ENCODE measurements around the gene EPB41L4B.

The EPB41L4B gene

GRCh38 chr9:109316207-109316640 is 4.6 kb downstream of the EPB41L4B start:
- CTCF ChIA-PET: interaction anchor here (1.3 kb wide), 1 partner anchor 9 kb away, joined by 3 read pairs; no protein-coding TSS in a partner anchor
- H3K4me1 Mint-ChIP-seq: peaks cover 7% of the 10 kb centered on the region
- H3K9me3 Mint-ChIP-seq: no peaks in the 10 kb centered on the region
- peaks cover 86% of the 10 kb centered on the region for H3K27me3 Mint-ChIP-seq
- no peak overlapping the region for H3K27ac Mint-ChIP-seq
- H3K36me3 Mint-ChIP-seq: no peaks in the 10 kb centered on the region
- H3K4me3 Mint-ChIP-seq: no peak overlapping the region
- no peak for DNase-seq

GRCh38 chr9:109315480-109316206 is 5.2 kb downstream of the EPB41L4B start:
- H3K4me1 Mint-ChIP-seq: peaks cover 4% of the 10 kb centered on the region
- H3K27me3 Mint-ChIP-seq: peaks cover 83% of the 10 kb centered on the region
- no peak overlapping the region for H3K27ac Mint-ChIP-seq
- no peak overlapping the region for H3K4me3 Mint-ChIP-seq
- no peaks in the 10 kb centered on the region for H3K9me3 Mint-ChIP-seq
- DNase-seq: no peak
- no peaks in the 10 kb centered on the region for H3K36me3 Mint-ChIP-seq
- CTCF ChIA-PET: no interaction called here

GRCh38 chr9:109314011-109314531 is 6.8 kb downstream of the EPB41L4B start:
- no peak for DNase-seq

DNA sequence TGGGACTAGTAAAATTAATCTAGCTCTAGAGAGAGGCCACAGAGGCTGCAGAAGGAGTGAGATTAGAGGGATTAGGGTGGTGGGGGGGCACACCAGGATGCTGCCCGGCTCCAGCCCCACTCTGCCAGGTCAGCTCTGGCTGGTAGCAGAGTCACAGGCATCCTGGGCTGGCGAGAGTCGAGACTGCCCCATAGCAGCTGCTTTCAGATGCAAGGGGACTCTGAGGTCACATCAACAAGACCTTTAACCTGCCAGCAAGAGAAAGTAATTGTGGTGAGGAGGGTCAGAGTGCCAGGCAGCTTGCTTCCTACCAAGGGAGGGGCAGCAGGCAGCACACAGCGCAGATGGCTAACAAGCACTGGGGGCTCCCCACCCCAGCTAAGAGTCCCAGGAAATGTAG is 7.5 kb downstream of the EPB41L4B start:
- CTCF ChIA-PET: no interaction called here
- Mint-ChIP-seq H3K9me3 (no peaks in the 10 kb centered on the region), H3K4me1 (no peaks in the 10 kb centered on the region)

More at GRCh38 chr9:109314011-109314531, 6.8 kb downstream of the EPB41L4B start:
- CTCF ChIA-PET: no interaction called here
- H3K27me3 Mint-ChIP-seq: peaks cover 73% of the 10 kb centered on the region
- H3K9me3 Mint-ChIP-seq: no peaks in the 10 kb centered on the region
- no peak overlapping the region for H3K27ac Mint-ChIP-seq
- no peak overlapping the region for H3K4me3 Mint-ChIP-seq
- no peaks in the 10 kb centered on the region for H3K4me1 Mint-ChIP-seq
- no peaks in the 10 kb centered on the region for H3K36me3 Mint-ChIP-seq

DNA sequence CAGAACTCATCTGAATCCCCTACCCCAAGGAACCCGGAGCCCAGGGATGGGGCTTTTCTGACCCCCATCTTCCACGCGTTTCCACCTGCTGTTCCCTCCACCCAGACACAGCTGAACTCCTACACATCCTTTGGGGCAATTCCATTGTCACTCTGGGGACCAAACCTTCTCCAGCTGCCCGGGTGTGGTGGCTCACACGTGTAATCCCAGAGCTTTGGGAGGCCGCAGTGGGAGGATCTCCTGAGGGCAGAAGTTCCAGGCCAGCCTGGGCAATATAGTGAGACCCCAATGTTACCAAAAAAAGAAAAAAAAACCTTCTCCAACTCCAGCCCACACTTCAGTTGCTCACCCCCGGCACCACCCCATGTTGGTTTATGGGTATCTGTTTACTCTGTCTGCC is 8.1 kb downstream of the EPB41L4B start:
- no peaks in the 10 kb centered on the region for H3K9me3 Mint-ChIP-seq
- no peaks in the 10 kb centered on the region for H3K36me3 Mint-ChIP-seq
- CTCF ChIA-PET: no interaction called here
- H3K4me3 Mint-ChIP-seq: no peak overlapping the region
- peaks cover 63% of the 10 kb centered on the region for H3K27me3 Mint-ChIP-seq
- no peaks in the 10 kb centered on the region for H3K4me1 Mint-ChIP-seq
- no peak overlapping the region for H3K27ac Mint-ChIP-seq
- DNase-seq: no peak

More for the DNA sequence above, 7.5 kb downstream of the EPB41L4B start:
- DNase-seq: no peak
- H3K36me3 Mint-ChIP-seq: no peaks in the 10 kb centered on the region
- peaks cover 66% of the 10 kb centered on the region for H3K27me3 Mint-ChIP-seq
- no peak overlapping the region for H3K4me3 Mint-ChIP-seq
- no peak overlapping the region for H3K27ac Mint-ChIP-seq

DNA sequence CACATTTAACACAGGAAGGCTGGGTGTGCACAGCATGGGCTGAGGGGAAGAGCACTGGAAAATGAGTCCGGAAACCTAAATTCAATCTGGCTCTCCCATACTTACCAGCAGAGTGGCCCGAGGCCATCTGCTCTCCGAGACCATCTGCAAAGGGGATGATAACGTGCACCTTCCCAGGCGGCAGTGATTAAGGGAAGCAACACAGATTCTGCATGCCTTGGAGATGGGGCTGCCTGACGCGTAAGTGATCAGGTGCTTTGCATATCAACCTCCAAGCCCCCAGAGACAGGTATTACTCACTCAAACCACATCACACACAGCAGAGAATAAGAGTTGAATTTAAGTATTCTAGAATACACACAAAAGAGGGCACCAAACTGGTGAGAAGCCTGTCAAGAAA is 9.1 kb downstream of the EPB41L4B start:
- CTCF ChIA-PET: no interaction called here
- DNase-seq: no peak
- Mint-ChIP-seq H3K4me3 (no peak overlapping the region), H3K4me1 (no peaks in the 10 kb centered on the region), H3K27me3 (peaks cover 54% of the 10 kb centered on the region), H3K36me3 (no peaks in the 10 kb centered on the region), H3K27ac (no peak overlapping the region), H3K9me3 (no peaks in the 10 kb centered on the region)

GRCh38 chr9:109311286-109311685 is 9.6 kb downstream of the EPB41L4B start:
- DNase-seq: no peak
- CTCF ChIA-PET: no interaction called here
- Mint-ChIP-seq H3K9me3 (no peaks in the 10 kb centered on the region), H3K36me3 (no peaks in the 10 kb centered on the region), H3K27me3 (peaks cover 50% of the 10 kb centered on the region), H3K27ac (no peak overlapping the region), H3K4me1 (no peaks in the 10 kb centered on the region), H3K4me3 (no peak overlapping the region)

DNA sequence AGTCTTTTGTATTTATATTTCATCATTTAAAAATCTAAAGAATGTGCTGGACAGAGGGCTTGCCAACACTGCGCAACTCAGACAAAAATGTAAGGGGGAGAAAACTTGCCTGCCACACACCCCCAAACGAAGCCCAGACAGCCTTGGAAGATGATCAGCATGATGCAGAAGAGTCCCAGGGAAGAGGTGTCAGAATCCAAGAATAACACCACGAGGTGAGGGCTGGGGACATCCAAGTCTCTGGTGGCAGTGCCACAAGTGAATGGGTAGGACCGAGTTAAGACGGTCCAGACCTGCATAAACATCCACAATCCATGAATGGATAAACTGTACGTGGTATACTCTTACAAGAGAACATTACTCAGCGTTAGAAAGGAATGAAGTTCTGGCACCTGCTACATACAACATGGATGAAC is 10.4 kb downstream of the EPB41L4B start:
- Mint-ChIP-seq H3K36me3 (no peaks in the 10 kb centered on the region), H3K27ac (no peak overlapping the region), H3K9me3 (no peaks in the 10 kb centered on the region), H3K27me3 (peaks cover 42% of the 10 kb centered on the region), H3K4me3 (no peak overlapping the region), H3K4me1 (no peaks in the 10 kb centered on the region)
- CTCF ChIA-PET: no interaction called here
- no peak for DNase-seq

DNA sequence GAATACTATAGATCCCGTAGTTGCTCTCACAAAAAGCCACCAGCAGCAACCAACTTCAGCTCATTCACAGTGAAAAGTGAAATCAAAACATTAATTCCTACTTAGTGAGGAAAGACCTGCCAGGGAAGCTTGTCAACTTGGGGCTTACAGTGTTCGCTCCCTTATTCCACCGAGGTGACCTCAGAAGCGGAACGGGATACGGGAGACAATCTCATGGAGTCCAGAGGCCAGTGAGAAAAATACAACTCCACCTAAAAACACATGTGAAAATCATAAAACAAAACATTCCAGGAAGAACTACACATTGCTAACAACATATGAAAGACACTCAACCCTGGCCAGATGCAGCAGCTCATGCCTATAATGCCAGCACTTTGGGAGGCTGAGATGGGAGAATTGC is 11.6 kb downstream of the EPB41L4B start:
- no peaks in the 10 kb centered on the region for H3K4me1 Mint-ChIP-seq
- no peak overlapping the region for H3K4me3 Mint-ChIP-seq
- H3K27me3 Mint-ChIP-seq: peaks cover 30% of the 10 kb centered on the region
- no peaks in the 10 kb centered on the region for H3K36me3 Mint-ChIP-seq
- no peak for DNase-seq
- no peak overlapping the region for H3K27ac Mint-ChIP-seq
- CTCF ChIA-PET: no interaction called here
- H3K9me3 Mint-ChIP-seq: no peaks in the 10 kb centered on the region

DNA sequence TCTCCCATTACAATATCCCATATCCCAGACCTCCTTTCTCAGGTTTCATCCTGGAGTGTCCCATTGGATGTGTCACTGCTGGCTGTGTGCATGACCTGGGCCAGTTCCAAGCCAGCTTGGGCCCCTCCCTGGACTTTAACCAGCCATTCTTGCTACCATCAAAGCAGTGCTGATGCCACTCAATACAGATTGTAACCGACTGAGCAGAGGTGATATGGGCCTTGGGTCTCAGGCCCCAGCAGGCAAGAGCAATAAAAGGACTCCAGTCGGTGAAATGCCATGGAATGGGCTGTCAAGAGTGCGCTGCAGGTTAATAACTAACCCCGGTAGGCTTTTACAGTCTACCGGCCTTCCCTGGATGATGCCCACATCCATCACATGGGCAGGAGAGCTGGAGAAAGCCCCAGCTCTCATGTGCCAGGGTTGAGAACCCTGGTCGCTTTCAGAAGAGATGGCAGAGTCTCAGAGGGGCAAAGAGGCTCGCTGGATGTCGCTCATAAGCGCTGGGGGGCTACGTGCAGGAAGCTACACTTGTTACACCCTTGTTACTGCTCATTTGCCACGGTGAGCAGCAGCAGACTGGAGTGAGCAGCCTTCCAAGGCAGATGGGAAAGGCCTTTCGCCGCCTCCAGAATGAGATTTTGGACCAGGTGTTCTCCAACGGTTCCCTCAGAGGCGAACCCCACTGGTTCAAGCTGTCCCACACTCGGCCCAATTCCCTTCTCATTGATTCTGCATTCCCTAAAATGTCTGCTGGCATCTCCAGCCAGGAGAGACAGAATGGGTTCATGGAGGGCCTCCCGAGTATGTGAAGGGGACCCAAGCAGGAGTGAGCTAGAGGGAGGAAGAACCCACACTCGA is 13.2 kb downstream of the EPB41L4B start:
- no peak overlapping the region for H3K4me3 Mint-ChIP-seq
- H3K27me3 Mint-ChIP-seq: peaks cover 23% of the 10 kb centered on the region
- DNase-seq: no peak
- H3K27ac Mint-ChIP-seq: no peak overlapping the region
- no peaks in the 10 kb centered on the region for H3K36me3 Mint-ChIP-seq
- H3K9me3 Mint-ChIP-seq: no peaks in the 10 kb centered on the region
- CTCF ChIA-PET: interaction anchor here (0.6 to 1.8 kb wide), 4 partner anchors 9 to 112 kb away, joined by 3 to 7 read pairs (median 3); no protein-coding TSS in a partner anchor
- no peaks in the 10 kb centered on the region for H3K4me1 Mint-ChIP-seq

DNA sequence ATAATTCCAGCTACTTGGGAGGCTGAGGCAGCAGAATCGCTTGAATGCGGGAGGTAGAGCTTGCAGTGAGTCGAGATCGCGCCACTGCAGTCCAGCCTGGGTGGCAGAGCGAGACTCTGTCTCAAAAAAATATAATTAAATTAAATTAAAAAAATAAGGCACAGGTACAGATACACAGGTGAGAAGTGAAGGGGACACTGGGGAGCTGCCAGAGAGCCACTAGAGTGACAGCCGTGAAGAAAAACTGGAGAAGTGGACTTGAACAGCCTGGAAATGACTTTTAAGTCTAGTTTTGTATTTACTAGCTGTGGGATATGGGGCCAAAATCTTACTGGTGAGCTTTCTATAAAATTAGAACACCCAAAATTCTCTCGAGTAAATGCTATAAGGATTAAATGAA is 15.1 kb downstream of the EPB41L4B start:
- H3K36me3 Mint-ChIP-seq: no peaks in the 10 kb centered on the region
- no peak for DNase-seq
- no peaks in the 10 kb centered on the region for H3K4me1 Mint-ChIP-seq
- H3K27ac Mint-ChIP-seq: no peak overlapping the region
- CTCF ChIA-PET: interaction anchor here (1.8 kb wide), 1 partner anchor 13 kb away, joined by 7 read pairs; no protein-coding TSS in a partner anchor
- H3K9me3 Mint-ChIP-seq: no peaks in the 10 kb centered on the region
- H3K27me3 Mint-ChIP-seq: peaks cover 19% of the 10 kb centered on the region
- no peak overlapping the region for H3K4me3 Mint-ChIP-seq

DNA sequence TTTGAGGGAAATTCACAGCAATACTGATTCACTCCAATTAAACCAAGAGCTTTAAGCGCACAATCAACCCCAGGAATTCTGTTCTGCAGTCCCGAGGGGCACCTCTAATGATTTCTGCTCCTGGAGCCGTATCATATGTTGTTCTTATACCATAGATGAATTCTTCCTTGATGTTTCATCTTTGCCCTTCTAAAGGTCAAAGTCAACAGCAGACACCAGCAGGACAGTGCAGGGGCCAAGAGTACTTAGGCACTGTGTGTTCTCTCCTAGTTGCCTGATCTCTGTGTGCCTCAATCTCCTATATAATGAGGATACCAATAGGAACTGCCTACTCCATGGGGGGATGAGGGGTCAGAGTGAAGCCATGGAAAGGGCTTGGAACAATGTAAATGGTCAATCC is 16.5 kb downstream of the EPB41L4B start:
- H3K36me3 Mint-ChIP-seq: no peaks in the 10 kb centered on the region
- no peaks in the 10 kb centered on the region for H3K9me3 Mint-ChIP-seq
- CTCF ChIA-PET: no interaction called here
- H3K4me3 Mint-ChIP-seq: no peak overlapping the region
- H3K27ac Mint-ChIP-seq: no peak overlapping the region
- H3K4me1 Mint-ChIP-seq: no peaks in the 10 kb centered on the region
- peaks cover 26% of the 10 kb centered on the region for H3K27me3 Mint-ChIP-seq
- no peak for DNase-seq

- Mint-ChIP-seq H3K9me3 (no peaks in the 10 kb centered on the region), H3K27me3 (peaks cover 31% of the 10 kb centered on the region), H3K4me1 (no peaks in the 10 kb centered on the region), H3K27ac (no peak overlapping the region), H3K4me3 (no peak overlapping the region), H3K36me3 (no peaks in the 10 kb centered on the region)
- no peak for DNase-seq
- CTCF ChIA-PET: no interaction called here
Observed at GRCh38 chr9:109303900-109304299, 17.0 kb downstream of the EPB41L4B start.

- H3K4me1 Mint-ChIP-seq: no peaks in the 10 kb centered on the region
- no peak for DNase-seq
- H3K9me3 Mint-ChIP-seq: no peaks in the 10 kb centered on the region
- CTCF ChIA-PET: no interaction called here
- H3K36me3 Mint-ChIP-seq: no peaks in the 10 kb centered on the region
- H3K27me3 Mint-ChIP-seq: peaks cover 30% of the 10 kb centered on the region
- no peak overlapping the region for H3K27ac Mint-ChIP-seq
- H3K4me3 Mint-ChIP-seq: no peak overlapping the region
Observed at GRCh38 chr9:109302606-109303005, 18.3 kb downstream of the EPB41L4B start.
